H54 (cell line): ENCODE data around the gene BCO1.

Experiments used
- DNase-seq: peaks from one replicate; pipeline ENCODE4 v3.0.0; 2011; ENCODE audit warnings: low spot score, mixed read lengths; ENCODE audit not compliant: insufficient read length
- FAIRE-seq: peaks from 3 replicates; lab custom pipeline; 2011; peaks lifted over from hg19 to GRCh38; lab: Jason Lieb, UNC
- POLR2A ChIP-seq: IDR thresholded peaks from 2 replicates; pipeline ENCODE4 v1.6.1; 2011; ENCODE audit warnings: low read depth, mild to moderate bottlenecking, low read length

BCO1 gene

DNA sequence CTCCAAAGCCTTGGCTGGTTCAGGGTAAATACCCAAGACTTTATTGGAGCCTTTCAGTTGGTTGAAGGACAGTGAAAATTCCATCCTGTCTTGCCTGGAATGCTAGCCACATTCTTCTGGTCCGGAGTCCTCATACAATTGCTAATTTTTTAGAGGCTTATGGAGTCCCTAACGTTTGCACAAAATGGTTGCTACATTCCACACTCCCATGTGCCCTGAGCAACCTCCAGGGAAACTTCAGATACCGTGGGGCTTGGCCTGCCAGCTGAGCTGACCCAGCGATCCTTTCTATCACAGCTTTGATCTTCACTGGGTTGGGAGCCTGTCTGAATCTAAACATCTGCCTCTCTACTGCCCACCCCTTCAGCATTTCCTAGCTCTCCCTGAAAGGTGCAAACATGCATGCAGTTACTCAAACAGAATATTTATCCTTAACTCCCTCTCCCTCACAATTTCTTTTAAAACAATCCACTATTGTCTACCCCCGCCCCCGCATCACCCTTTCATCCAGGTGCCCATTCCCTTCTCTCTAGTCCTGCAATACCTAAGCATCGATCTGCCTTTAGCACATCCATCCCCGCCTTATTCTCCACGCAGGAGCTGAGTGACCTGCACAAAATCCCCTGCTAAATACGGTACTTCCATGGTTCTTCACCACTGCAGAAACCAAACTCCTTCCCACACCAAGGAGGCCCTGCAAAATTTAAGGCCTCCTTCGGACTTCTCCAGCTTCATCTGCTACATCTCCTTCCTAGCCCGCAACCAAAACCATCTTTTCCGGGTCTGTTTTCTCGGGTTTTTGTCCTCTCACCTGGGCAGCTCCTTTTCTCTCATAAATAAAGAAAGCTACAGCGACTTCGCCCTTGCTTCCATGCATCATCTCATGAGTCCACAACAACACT, 75.5 kb downstream of the BCO1 start:
- FAIRE-seq: no peak
- DNase-seq: no peak
- TF ChIP-seq POLR2A: no peak

GRCh38 chr16:81314603-81315270, 76.2 kb downstream of the BCO1 start, which contains the start of gene GAN:
TSS of gene GAN (plus strand) at chr16:81314962. CDS start at chr16:81315114, 152 bp downstream.
- DNase-seq (peak; percentile 95), FAIRE-seq (peak; percentile 73)
- TF ChIP-seq POLR2A: peak; percentile 75

GRCh38 chr16:81315271-81316175, 77.0 kb downstream of the BCO1 start:
- FAIRE-seq (no peak), DNase-seq (peak; percentile 23)
- 0 out of 2 replicates have a peak, but pooled peaks have one; percentile 14 for TF ChIP-seq POLR2A

DNA sequence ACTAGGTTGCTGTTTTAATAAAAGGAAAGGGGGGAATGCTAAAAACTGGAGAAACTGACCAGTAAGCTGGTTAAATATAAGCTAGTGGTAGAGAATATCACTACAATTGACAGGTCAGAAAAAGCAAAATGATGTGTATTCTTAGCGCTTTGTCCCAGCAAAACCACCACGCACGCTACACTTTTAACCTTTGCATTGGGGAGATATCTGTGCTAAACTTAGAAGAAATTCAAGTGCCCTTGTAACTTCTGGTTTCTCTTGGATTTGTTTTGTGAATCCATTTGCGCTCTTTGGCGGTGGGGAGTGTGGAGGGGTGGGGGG, 77.6 kb downstream of the BCO1 start:
- TF ChIP-seq POLR2A: no peak
- no peak for FAIRE-seq
- no peak for DNase-seq

GRCh38 chr16:81318711-81319110, 80.2 kb downstream of the BCO1 start:
- FAIRE-seq: peak; percentile 52
- no peak for TF ChIP-seq POLR2A
- peak; percentile 60 for DNase-seq

GRCh38 chr16:81319221-81319912, 80.9 kb downstream of the BCO1 start:
- no peak for TF ChIP-seq POLR2A
- DNase-seq: peak; percentile 21
- peak; percentile 6 for FAIRE-seq

DNA sequence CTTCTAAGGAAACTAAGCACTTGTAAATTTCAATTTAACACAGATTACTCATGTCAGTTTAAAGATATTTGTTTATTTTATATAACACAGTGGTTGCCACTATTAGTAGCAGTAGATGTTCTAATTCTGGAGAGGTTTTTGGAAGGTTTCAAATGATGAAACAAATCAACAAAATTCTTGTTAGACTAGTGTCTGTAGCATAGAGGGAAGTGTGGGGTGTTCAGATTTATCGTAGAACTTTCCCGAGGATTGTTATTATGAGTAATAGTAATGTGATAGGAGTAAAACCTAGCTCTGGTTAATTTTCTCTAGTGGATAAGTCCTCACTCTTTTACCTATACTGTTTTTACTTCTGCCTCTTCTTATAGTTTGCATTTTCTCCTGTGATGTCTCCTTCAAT, 82.5 kb downstream of the BCO1 start:
- TF ChIP-seq POLR2A: no peak
- DNase-seq: no peak
- no peak for FAIRE-seq

GRCh38 chr16:81321536-81321935, 83.0 kb downstream of the BCO1 start:
- DNase-seq: no peak
- FAIRE-seq: no peak
- TF ChIP-seq POLR2A: no peak

GRCh38 chr16:81324808-81325207, 86.3 kb downstream of the BCO1 start:
- DNase-seq: no peak
- no peak for FAIRE-seq
- no peak for TF ChIP-seq POLR2A

DNA sequence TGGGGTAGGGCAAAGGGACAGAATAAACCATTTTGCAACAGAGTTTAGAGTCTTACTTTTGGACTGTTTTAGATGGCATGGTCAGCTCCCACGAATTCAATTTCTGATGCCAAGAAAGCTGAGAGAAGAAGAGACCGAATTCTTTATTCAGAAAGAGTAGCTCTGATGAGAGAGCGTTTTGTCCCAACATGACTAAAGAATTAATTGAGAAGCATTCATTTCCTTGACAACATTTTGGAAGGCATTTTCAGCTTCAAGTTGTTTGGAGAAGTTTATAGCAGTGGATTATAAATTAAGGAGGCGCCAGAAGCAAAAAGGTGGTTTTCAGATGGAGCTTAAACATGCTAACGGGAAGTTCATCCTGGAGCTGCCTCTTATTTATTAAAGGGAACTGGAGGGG, 88.5 kb downstream of the BCO1 start:
- no peak for DNase-seq
- TF ChIP-seq POLR2A: no peak
- FAIRE-seq: no peak

DNA sequence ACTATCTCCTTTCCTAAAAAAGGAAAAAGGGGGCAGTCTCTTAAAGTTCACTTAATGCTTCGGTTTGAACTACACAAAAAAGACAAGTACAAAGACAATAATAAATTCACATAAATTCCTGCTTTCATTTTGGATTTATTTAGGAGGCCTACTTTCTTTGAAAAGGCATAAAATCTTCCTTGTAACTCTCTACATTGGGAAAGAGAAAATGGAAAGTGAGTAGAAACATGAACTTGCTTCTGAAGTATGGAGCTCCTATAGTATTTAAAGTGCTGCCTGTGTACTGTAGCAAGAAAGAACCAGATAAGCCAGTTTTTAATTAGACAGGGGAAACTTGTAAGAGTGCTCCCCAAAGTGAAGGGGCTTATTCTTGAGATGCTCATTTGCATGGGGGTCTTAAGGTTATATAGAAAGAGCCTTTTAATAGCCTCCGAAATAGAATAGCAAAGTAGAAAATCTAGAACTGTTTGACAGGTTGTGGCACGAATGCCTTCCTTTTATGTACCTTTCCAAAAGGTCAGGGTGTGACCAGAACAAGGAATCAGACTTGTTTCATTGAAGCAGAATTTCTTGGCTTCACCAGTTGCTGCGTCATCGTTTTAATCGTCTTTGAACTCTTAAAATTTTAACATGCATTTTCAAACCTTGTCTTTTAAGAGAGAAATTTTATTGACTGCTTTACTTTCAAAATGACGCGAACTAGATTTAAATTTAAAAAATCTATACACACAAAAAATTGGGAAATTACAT, 89.1 kb downstream of the BCO1 start:
- no peak for FAIRE-seq
- no peak for TF ChIP-seq POLR2A

DNA sequence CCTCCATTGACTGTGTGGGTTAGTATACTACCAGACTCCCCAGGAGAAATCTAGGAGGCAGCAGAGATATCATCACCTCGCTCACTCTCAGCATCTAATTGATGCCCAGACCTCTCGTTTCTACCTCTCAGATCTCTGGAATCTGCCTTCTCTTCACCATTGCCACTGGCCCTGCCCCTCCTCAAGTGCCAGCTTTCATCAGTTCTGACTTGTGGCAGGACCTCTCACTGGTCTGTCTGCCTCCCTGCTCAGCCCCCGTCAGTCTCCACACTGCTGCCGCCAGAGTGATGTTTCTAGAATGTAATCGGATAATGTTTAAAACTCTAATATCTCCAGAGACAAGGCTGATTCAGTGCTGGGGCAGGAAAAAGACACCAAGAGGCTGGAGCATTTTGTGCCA, 91.5 kb downstream of the BCO1 start:
- no peak for DNase-seq
- TF ChIP-seq POLR2A: no peak
- FAIRE-seq: no peak

More for the DNA sequence above, 89.1 kb downstream of the BCO1 start:
- no peak for DNase-seq
